ENCODE data around the gene VEPH1. TPM values are rescaled to one million over a fixed set of nuclear protein-coding genes. Genes with fewer than 3 reads are reported as not detected.
A peak's percentile ranks its signal among the peaks of the same experiment; 100 is the strongest.

VEPH1 gene
- total and polyA plus RNA-seq, 9 of the 15 experiments (the other 6 are each of a cell fraction or from before 2014, with no cell fraction given), result 4.5 to 15.6 (median 5.8) TPM

GRCh38 chr3:157282261-157283191, 220.7 kb downstream of the VEPH1 start (continued):
- TF ChIP-seq, protein P1, sequence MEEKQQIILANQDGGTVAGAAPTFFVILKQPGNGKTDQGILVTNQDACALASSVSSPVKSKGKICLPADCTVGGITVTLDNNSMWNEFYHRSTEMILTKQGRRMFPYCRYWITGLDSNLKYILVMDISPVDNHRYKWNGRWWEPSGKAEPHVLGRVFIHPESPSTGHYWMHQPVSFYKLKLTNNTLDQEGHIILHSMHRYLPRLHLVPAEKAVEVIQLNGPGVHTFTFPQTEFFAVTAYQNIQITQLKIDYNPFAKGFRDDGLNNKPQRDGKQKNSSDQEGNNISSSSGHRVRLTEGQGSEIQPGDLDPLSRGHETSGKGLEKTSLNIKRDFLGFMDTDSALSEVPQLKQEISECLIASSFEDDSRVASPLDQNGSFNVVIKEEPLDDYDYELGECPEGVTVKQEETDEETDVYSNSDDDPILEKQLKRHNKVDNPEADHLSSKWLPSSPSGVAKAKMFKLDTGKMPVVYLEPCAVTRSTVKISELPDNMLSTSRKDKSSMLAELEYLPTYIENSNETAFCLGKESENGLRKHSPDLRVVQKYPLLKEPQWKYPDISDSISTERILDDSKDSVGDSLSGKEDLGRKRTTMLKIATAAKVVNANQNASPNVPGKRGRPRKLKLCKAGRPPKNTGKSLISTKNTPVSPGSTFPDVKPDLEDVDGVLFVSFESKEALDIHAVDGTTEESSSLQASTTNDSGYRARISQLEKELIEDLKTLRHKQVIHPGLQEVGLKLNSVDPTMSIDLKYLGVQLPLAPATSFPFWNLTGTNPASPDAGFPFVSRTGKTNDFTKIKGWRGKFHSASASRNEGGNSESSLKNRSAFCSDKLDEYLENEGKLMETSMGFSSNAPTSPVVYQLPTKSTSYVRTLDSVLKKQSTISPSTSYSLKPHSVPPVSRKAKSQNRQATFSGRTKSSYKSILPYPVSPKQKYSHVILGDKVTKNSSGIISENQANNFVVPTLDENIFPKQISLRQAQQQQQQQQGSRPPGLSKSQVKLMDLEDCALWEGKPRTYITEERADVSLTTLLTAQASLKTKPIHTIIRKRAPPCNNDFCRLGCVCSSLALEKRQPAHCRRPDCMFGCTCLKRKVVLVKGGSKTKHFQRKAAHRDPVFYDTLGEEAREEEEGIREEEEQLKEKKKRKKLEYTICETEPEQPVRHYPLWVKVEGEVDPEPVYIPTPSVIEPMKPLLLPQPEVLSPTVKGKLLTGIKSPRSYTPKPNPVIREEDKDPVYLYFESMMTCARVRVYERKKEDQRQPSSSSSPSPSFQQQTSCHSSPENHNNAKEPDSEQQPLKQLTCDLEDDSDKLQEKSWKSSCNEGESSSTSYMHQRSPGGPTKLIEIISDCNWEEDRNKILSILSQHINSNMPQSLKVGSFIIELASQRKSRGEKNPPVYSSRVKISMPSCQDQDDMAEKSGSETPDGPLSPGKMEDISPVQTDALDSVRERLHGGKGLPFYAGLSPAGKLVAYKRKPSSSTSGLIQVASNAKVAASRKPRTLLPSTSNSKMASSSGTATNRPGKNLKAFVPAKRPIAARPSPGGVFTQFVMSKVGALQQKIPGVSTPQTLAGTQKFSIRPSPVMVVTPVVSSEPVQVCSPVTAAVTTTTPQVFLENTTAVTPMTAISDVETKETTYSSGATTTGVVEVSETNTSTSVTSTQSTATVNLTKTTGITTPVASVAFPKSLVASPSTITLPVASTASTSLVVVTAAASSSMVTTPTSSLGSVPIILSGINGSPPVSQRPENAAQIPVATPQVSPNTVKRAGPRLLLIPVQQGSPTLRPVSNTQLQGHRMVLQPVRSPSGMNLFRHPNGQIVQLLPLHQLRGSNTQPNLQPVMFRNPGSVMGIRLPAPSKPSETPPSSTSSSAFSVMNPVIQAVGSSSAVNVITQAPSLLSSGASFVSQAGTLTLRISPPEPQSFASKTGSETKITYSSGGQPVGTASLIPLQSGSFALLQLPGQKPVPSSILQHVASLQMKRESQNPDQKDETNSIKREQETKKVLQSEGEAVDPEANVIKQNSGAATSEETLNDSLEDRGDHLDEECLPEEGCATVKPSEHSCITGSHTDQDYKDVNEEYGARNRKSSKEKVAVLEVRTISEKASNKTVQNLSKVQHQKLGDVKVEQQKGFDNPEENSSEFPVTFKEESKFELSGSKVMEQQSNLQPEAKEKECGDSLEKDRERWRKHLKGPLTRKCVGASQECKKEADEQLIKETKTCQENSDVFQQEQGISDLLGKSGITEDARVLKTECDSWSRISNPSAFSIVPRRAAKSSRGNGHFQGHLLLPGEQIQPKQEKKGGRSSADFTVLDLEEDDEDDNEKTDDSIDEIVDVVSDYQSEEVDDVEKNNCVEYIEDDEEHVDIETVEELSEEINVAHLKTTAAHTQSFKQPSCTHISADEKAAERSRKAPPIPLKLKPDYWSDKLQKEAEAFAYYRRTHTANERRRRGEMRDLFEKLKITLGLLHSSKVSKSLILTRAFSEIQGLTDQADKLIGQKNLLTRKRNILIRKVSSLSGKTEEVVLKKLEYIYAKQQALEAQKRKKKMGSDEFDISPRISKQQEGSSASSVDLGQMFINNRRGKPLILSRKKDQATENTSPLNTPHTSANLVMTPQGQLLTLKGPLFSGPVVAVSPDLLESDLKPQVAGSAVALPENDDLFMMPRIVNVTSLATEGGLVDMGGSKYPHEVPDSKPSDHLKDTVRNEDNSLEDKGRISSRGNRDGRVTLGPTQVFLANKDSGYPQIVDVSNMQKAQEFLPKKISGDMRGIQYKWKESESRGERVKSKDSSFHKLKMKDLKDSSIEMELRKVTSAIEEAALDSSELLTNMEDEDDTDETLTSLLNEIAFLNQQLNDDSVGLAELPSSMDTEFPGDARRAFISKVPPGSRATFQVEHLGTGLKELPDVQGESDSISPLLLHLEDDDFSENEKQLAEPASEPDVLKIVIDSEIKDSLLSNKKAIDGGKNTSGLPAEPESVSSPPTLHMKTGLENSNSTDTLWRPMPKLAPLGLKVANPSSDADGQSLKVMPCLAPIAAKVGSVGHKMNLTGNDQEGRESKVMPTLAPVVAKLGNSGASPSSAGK (IDR thresholded peaks at IDR 0.05), result peak; percentile 45; the same call in 1 of the 2 replicates
- TF ChIP-seq ZNF431 (CRISPR knock-in tag; IDR thresholded peaks at IDR 0.05) (no peak), ZNF174 (CRISPR knock-in tag; IDR thresholded peaks at IDR 0.05) (no peak), RFX1 (IDR thresholded peaks at IDR 0.05) (no peak), SOX6 (IDR thresholded peaks at IDR 0.05) (0 out of 2 replicates have a peak, but pooled peaks have one; percentile 12), ZNF212 (CRISPR knock-in tag; IDR thresholded peaks at IDR 0.05) (no peak), FOXA3 (CRISPR knock-in tag; conservative IDR thresholded peaks at IDR 0.05 in 1 of 2, IDR thresholded peaks at IDR 0.05 in 1 of 2) (peak in 1 of 2 experiments; percentile 57; a peak in 2 of 4 replicates), SMAD2 (IDR thresholded peaks at IDR 0.05; ENCODE audit: low read depth, low read length) (no peak), ZNF589 (CRISPR knock-in tag; IDR thresholded peaks at IDR 0.05; ENCODE audit: low read depth) (peak; percentile 52; the same call in 1 of the 2 replicates)
- TF ChIP-seq, protein P2, sequence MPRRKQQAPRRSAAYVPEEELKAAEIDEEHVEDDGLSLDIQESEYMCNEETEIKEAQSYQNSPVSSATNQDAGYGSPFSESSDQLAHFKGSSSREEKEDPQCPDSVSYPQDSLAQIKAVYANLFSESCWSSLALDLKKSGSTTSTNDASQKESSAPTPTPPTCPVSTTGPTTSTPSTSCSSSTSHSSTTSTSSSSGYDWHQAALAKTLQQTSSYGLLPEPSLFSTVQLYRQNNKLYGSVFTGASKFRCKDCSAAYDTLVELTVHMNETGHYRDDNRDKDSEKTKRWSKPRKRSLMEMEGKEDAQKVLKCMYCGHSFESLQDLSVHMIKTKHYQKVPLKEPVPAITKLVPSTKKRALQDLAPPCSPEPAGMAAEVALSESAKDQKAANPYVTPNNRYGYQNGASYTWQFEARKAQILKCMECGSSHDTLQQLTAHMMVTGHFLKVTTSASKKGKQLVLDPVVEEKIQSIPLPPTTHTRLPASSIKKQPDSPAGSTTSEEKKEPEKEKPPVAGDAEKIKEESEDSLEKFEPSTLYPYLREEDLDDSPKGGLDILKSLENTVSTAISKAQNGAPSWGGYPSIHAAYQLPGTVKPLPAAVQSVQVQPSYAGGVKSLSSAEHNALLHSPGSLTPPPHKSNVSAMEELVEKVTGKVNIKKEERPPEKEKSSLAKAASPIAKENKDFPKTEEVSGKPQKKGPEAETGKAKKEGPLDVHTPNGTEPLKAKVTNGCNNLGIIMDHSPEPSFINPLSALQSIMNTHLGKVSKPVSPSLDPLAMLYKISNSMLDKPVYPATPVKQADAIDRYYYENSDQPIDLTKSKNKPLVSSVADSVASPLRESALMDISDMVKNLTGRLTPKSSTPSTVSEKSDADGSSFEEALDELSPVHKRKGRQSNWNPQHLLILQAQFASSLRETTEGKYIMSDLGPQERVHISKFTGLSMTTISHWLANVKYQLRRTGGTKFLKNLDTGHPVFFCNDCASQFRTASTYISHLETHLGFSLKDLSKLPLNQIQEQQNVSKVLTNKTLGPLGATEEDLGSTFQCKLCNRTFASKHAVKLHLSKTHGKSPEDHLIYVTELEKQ (CRISPR knock-in tag; IDR thresholded peaks at IDR 0.05), result no peak
